ENCODE results near the gene SRSF8. TPM values are rescaled to one million over a fixed set of nuclear protein-coding genes. Genes with fewer than 3 reads are reported as not detected.

The SRSF8 gene
- total RNA-seq, 1 donor from 2014 or later = 43.5 TPM

- Mint-ChIP-seq H3K4me1 (ENCODE audit: low read depth) (peaks cover 66% of the 10 kb centered on the region), H3K36me3 (ENCODE audit: low read depth) (peaks cover 25% of the 10 kb centered on the region), H3K9me3 (no peaks in the 10 kb centered on the region), H3K4me3 (ENCODE audit: low read depth) (peak within 1 kb of the TSS; percentile 88), H3K27ac (peak within 1 kb of the TSS; percentile 95), H3K27me3 (ENCODE audit: low read depth) (no peaks in the 10 kb centered on the region)
- peak; percentile 85 for DNase-seq (ENCODE audit: low spot score)
- intact Hi-C loops (cut with micrococcal nuclease) = loop anchor here (1.0 to 10.0 kb wide), 11 partner anchors 22 to 955 kb away; partner anchors contain the start of genes CWC15, FAM76B, KDM4D and SESN3
Measured at GRCh38 chr11:95089620-95090542, 23.2 kb downstream of the SRSF8 start, which contains the start of gene ENDOD1. Gene ENDOD1 (plus strand): TSS chr11:95089846. CDS start chr11:95089928, 82 bp downstream.

- Mint-ChIP-seq H3K4me1 (ENCODE audit: low read depth) (peaks cover 67% of the 10 kb centered on the region), H3K27ac (peak overlapping the region; percentile 73), H3K27me3 (ENCODE audit: low read depth) (no peaks in the 10 kb centered on the region), H3K4me3 (ENCODE audit: low read depth) (peak overlapping the region; percentile 83), H3K9me3 (no peaks in the 10 kb centered on the region), H3K36me3 (ENCODE audit: low read depth) (peaks cover 39% of the 10 kb centered on the region)
- intact Hi-C loops (cut with micrococcal nuclease) = loop anchor here (5.0 to 10.0 kb wide), 4 partner anchors 119 to 957 kb away; partner anchors contain the start of genes CWC15 and KDM4D
- DNase-seq (ENCODE audit: low spot score) = no peak
Measured at GRCh38 chr11:95091663-95092180, 25.0 kb downstream of the SRSF8 start.

DNA sequence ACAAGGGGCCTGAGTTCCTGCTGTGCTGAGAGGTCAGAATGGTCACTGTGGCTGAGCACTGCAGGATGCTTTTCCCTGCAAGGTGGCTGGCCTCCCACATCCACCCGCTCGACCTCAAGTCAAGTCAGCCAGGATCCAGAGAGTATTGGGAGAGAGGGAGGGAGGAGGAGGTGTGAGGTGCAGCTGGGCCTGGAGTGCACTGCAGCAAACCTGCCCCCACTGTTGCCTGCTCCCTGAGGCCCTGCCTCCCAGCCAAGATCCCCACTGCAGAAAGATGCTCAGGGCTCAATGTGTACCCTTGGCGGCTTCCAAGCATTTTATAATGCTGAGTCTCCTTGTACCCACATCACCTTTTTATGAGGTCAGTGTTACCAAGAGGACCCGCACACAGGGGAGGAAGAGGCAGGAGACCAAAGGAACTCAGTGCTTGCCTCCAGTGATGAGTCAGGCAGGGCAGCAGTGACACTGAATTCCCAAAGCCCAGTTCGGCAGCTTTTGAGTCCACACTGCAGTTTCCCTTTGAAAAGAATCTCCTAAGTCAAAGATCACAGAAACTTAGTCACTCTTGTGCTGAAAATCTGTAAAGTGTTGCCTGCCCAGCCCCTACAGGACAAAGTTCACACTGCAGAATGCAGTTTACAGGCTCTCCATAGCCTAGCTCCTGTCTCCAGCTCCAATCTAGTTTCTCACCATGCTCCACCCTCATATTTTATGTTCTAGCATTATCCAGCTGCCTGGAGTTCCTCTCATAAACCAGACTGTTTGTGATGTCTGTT lies 26.0 kb downstream of the SRSF8 start:
- peaks cover 47% of the 10 kb centered on the region for H3K36me3 Mint-ChIP-seq (ENCODE audit: low read depth)
- H3K27me3 Mint-ChIP-seq (ENCODE audit: low read depth) = no peaks in the 10 kb centered on the region

DNA sequence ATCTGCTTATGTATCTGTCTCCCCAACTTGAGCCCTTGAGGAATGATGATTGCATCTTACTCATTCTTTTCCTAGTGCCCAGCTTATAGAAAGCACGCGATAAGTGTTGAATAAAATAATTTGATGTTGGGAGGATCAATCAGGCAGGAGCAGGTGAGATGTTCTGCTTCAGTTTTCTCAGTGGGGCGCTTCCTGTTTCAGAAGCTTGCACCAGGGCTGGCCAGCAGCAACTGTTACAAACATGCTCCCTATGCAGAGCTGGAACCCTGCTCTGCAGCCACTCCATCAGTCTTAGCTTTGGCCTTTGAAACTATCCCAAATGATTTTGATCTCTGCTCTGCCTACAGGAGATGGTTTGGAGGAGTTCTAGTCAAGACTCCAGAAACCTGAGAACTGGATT lies 26.8 kb downstream of the SRSF8 start:
- peak overlapping the region; percentile 43 for H3K4me3 Mint-ChIP-seq (ENCODE audit: low read depth)
- DNase-seq (ENCODE audit: low spot score) = no peak
- H3K36me3 Mint-ChIP-seq (ENCODE audit: low read depth) = peaks cover 55% of the 10 kb centered on the region
- peak overlapping the region; percentile 73 for H3K27ac Mint-ChIP-seq
- no peaks in the 10 kb centered on the region for H3K9me3 Mint-ChIP-seq
- H3K27me3 Mint-ChIP-seq (ENCODE audit: low read depth) = no peaks in the 10 kb centered on the region
- H3K4me1 Mint-ChIP-seq (ENCODE audit: low read depth) = peaks cover 77% of the 10 kb centered on the region
- intact Hi-C loops (cut with micrococcal nuclease) = loop anchor here (1.0 to 10.0 kb wide), 5 partner anchors 24 to 959 kb away; partner anchors contain the start of genes CWC15 and KDM4D

More for the DNA sequence above, 26.0 kb downstream of the SRSF8 start:
- Mint-ChIP-seq H3K27ac (peak overlapping the region; percentile 73), H3K4me3 (ENCODE audit: low read depth) (peak overlapping the region; percentile 83), H3K4me1 (ENCODE audit: low read depth) (peaks cover 76% of the 10 kb centered on the region), H3K9me3 (no peaks in the 10 kb centered on the region)
- no peak for DNase-seq (ENCODE audit: low spot score)
- intact Hi-C loops (cut with micrococcal nuclease) = loop anchor here (1.0 to 10.0 kb wide), 5 partner anchors 23 to 958 kb away; partner anchors contain the start of genes CWC15 and KDM4D

DNA sequence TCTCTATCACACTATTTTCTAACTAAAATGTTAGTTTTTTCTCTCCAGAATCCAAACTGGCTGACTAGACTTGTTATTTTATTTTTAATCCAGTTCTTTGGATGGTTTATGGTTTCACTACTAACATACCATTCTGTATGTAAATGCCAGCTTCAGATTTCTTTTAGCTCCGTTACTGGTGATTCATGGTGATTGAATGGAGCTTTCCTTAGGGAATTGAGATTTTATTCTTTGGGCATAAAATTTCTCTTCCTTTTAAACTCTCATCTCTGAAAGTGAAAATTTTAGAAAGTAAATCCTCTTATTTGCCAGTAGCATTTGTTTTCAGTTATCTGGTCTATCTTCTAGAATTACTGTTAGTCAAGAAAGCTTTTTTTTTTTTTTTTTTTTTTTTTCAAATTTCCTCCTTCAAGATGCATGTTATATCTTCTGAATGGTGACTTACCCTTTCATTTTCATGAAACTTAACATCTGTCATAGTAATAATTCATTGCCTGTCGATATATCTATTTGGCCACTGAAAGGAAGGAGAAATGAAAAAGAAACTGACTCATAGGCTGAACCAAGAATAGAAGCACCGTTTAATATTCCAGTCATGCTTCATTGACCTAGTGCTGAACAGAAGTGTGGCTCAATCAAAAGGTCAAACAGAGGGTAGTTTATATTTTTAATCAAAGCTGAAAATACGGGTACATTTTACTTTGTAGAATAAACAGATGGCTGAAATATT lies 29.3 kb downstream of the SRSF8 start:
- H3K4me3 Mint-ChIP-seq (ENCODE audit: low read depth) = peak overlapping the region; percentile 13
- H3K4me1 Mint-ChIP-seq (ENCODE audit: low read depth) = peaks cover 71% of the 10 kb centered on the region

DNA sequence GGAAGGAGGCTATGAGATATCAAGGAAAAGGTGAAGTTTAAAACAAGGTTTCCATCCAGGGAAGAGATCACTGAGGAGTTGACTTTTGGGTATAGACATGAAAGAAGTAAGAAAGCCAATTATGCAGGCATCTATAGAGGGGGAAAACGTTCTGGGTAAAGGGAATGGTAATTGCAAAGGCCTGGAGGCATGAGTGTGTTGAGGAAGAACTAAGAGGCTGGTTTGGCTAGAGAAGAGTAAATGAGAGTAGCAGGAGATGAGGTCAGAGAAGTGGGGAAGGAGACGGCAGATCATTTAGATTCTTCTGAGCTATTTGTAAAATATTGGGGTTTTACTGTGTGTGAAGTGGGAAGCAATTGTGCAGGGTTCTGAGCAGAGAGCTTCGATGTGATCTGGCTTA lies 30.5 kb downstream of the SRSF8 start:
- intact Hi-C loops (cut with micrococcal nuclease) = loop anchor here (10.0 kb wide), 1 partner anchor 962 kb away; no protein-coding TSS in a partner anchor
- no peak overlapping the region for H3K4me3 Mint-ChIP-seq (ENCODE audit: low read depth)
- H3K36me3 Mint-ChIP-seq (ENCODE audit: low read depth) = peaks cover 62% of the 10 kb centered on the region
- no peaks in the 10 kb centered on the region for H3K9me3 Mint-ChIP-seq
- no peak for DNase-seq (ENCODE audit: low spot score)
- H3K27me3 Mint-ChIP-seq (ENCODE audit: low read depth) = no peaks in the 10 kb centered on the region
- H3K4me1 Mint-ChIP-seq (ENCODE audit: low read depth) = peaks cover 60% of the 10 kb centered on the region
- peak overlapping the region; percentile 13 for H3K27ac Mint-ChIP-seq

More for the DNA sequence above, 29.3 kb downstream of the SRSF8 start:
- peak overlapping the region; percentile 62 for H3K27ac Mint-ChIP-seq
- H3K27me3 Mint-ChIP-seq (ENCODE audit: low read depth) = no peaks in the 10 kb centered on the region
- H3K9me3 Mint-ChIP-seq = no peaks in the 10 kb centered on the region
- no peak for DNase-seq (ENCODE audit: low spot score)
- intact Hi-C loops (cut with micrococcal nuclease) = loop anchor here (10.0 kb wide), 1 partner anchor 961 kb away; no protein-coding TSS in a partner anchor
- peaks cover 69% of the 10 kb centered on the region for H3K36me3 Mint-ChIP-seq (ENCODE audit: low read depth)

DNA sequence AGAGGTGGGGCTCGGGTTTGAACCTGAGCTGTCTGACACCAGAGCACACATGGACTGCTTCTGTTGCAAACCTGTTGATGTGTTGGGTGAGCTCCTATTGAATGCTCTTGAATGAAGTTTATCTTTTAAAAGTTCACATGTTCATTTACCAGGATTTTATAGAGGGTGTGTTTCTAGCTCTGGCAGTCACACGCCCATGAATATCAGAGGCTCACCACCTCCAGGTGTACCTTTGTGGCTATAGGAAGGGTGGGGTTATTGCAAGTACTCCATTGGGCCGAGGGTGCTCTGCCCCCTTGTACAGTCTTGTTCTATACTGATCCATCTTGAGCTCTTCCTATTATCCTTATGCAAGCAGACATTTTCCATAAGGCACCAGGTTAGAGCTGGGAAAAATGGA lies 32.1 kb downstream of the SRSF8 start:
- Mint-ChIP-seq H3K27me3 (ENCODE audit: low read depth) (no peaks in the 10 kb centered on the region), H3K4me1 (ENCODE audit: low read depth) (peaks cover 49% of the 10 kb centered on the region), H3K4me3 (ENCODE audit: low read depth) (no peak overlapping the region), H3K9me3 (no peaks in the 10 kb centered on the region), H3K36me3 (ENCODE audit: low read depth) (peaks cover 58% of the 10 kb centered on the region), H3K27ac (no peak overlapping the region)
- no peak for DNase-seq (ENCODE audit: low spot score)
- intact Hi-C loops (cut with micrococcal nuclease) = loop anchor here (10.0 kb wide), 1 partner anchor 964 kb away; no protein-coding TSS in a partner anchor

- Mint-ChIP-seq H3K36me3 (ENCODE audit: low read depth) (peaks cover 52% of the 10 kb centered on the region), H3K27ac (no peak overlapping the region), H3K27me3 (ENCODE audit: low read depth) (no peaks in the 10 kb centered on the region), H3K4me1 (ENCODE audit: low read depth) (peaks cover 39% of the 10 kb centered on the region), H3K9me3 (no peaks in the 10 kb centered on the region), H3K4me3 (ENCODE audit: low read depth) (no peak overlapping the region)
- no peak for DNase-seq (ENCODE audit: low spot score)
- intact Hi-C loops (cut with micrococcal nuclease) = no loop called here
Measured at GRCh38 chr11:95100191-95100648, 33.5 kb downstream of the SRSF8 start.

- no peak for DNase-seq (ENCODE audit: low spot score)
- no peaks in the 10 kb centered on the region for H3K27me3 Mint-ChIP-seq (ENCODE audit: low read depth)
- H3K36me3 Mint-ChIP-seq (ENCODE audit: low read depth) = peaks cover 45% of the 10 kb centered on the region
- no peaks in the 10 kb centered on the region for H3K9me3 Mint-ChIP-seq
- no peak overlapping the region for H3K27ac Mint-ChIP-seq
- intact Hi-C loops (cut with micrococcal nuclease) = no loop called here
- H3K4me1 Mint-ChIP-seq (ENCODE audit: low read depth) = peaks cover 33% of the 10 kb centered on the region
- H3K4me3 Mint-ChIP-seq (ENCODE audit: low read depth) = no peak overlapping the region
Measured at GRCh38 chr11:95100856-95101507, 34.3 kb downstream of the SRSF8 start.

GRCh38 chr11:95101935-95102334 lies 35.2 kb downstream of the SRSF8 start:
- Mint-ChIP-seq H3K4me3 (ENCODE audit: low read depth) (no peak overlapping the region), H3K36me3 (ENCODE audit: low read depth) (peaks cover 41% of the 10 kb centered on the region), H3K27me3 (ENCODE audit: low read depth) (no peaks in the 10 kb centered on the region), H3K27ac (no peak overlapping the region), H3K9me3 (no peaks in the 10 kb centered on the region), H3K4me1 (ENCODE audit: low read depth) (peaks cover 27% of the 10 kb centered on the region)
- intact Hi-C loops (cut with micrococcal nuclease) = no loop called here
- no peak for DNase-seq (ENCODE audit: low spot score)

DNA sequence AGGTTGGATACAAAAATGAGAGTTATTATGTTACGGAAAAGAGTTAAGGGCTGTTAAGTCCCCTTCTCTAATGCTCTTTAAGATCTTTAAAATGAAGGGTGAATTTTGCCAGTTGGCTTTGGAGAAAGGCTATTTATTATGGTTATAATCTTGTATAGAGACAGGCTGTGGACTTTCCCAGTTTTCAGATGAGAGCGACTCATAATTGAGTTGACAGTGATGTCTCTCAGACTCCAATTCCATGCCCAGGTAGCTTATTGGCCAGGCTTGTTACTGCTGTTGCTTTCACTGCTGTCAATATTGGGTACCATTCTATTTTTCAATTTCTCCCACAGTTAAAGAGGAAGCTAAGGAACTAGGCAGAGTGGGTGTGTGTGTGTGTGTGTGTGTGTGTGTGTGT lies 36.0 kb downstream of the SRSF8 start:
- no peaks in the 10 kb centered on the region for H3K9me3 Mint-ChIP-seq
- no peak overlapping the region for H3K27ac Mint-ChIP-seq

More for the DNA sequence above, 36.0 kb downstream of the SRSF8 start:
- DNase-seq (ENCODE audit: low spot score) = no peak
- Mint-ChIP-seq H3K27me3 (ENCODE audit: low read depth) (no peaks in the 10 kb centered on the region), H3K4me1 (ENCODE audit: low read depth) (peaks cover 20% of the 10 kb centered on the region), H3K4me3 (ENCODE audit: low read depth) (no peak overlapping the region), H3K36me3 (ENCODE audit: low read depth) (peaks cover 33% of the 10 kb centered on the region)
- intact Hi-C loops (cut with micrococcal nuclease) = no loop called here
